ENCODE measurements around the gene ENTPD2. TPM values are rescaled to one million over a fixed set of nuclear protein-coding genes. Genes with fewer than 3 reads are reported as not detected.
A peak's percentile ranks its signal among the peaks of the same experiment; 100 is the strongest.

The ENTPD2 gene
- total RNA-seq, 6 donors from 2014 or later, result 0.34 to 0.98 (median 0.55) TPM; not detected in 2

GRCh38 chr9:137021979-137022661 is 31.7 kb downstream of the ENTPD2 start:
- Histone ChIP-seq H3K27ac (no peak overlapping the region), H3K4me3 (no peak overlapping the region), H3K27me3 (no peaks in the 10 kb centered on the region), H3K36me3 (peaks cover 0 to 18% (median 8%) of the 10 kb centered on the region in 4 donors), H3K4me1 (peaks cover under 1 to 12% (median 5%) of the 10 kb centered on the region in 4 donors), H3K9me3 (no peaks in the 10 kb centered on the region)
- peak; percentile 12 to 58 for ATAC-seq (ENCODE audit: low FRiP score in 2 of 2)
- peak; percentile 42 to 84 for DNase-seq
- no peak for TF ChIP-seq POLR2AphosphoS5 (IDR thresholded peaks at IDR 0.05)
- no peak for TF ChIP-seq CTCF (IDR thresholded peaks at IDR 0.05)
- no peak for TF ChIP-seq POLR2A (IDR thresholded peaks at IDR 0.05)
- no peak for TF ChIP-seq EP300 (IDR thresholded peaks at IDR 0.05)
- WGBS, 2 donors, result 77% methylated on average over 18 to 20 of the region's 30 CpGs

GRCh38 chr9:137021568-137021978 is 32.3 kb downstream of the ENTPD2 start:
- H3K4me3 ChIP-seq, result no peak overlapping the region
- peaks cover 0 to 7% (median 0%) of the 10 kb centered on the region in 4 donors for H3K4me1 ChIP-seq
- no peaks in the 10 kb centered on the region for H3K9me3 ChIP-seq
- ATAC-seq (ENCODE audit: low FRiP score in 2 of 2) (no peak), DNase-seq (no peak)
- 95 to 100% methylated on average over 1 to 6 of the region's 6 CpGs for WGBS, 2 donors
- H3K27me3 ChIP-seq, result no peaks in the 10 kb centered on the region
- no peak for TF ChIP-seq POLR2A (IDR thresholded peaks at IDR 0.05)
- no peak overlapping the region for H3K27ac ChIP-seq
- H3K36me3 ChIP-seq, result peaks cover 0 to 23% (median 13%) of the 10 kb centered on the region in 4 donors

- Histone ChIP-seq H3K9me3 (no peaks in the 10 kb centered on the region), H3K4me3 (no peak overlapping the region), H3K27me3 (no peaks in the 10 kb centered on the region), H3K36me3 (peaks cover 0 to 29% (median 17%) of the 10 kb centered on the region in 4 donors), H3K27ac (no peak overlapping the region), H3K4me1 (peaks cover 0 to under 1% (median 0%) of the 10 kb centered on the region in 4 donors)
- TF ChIP-seq EP300 (IDR thresholded peaks at IDR 0.05) (no peak), CTCF (IDR thresholded peaks at IDR 0.05) (no peak), POLR2AphosphoS5 (IDR thresholded peaks at IDR 0.05) (no peak), POLR2A (IDR thresholded peaks at IDR 0.05) (no peak)
- peak in 1 of 2 donors; percentile 81 for DNase-seq
- no peak for ATAC-seq (ENCODE audit: low FRiP score in 2 of 2)
- WGBS, 2 donors, result 94 to 96% methylated on average over 8 to 21 of the region's 32 CpGs
These were observed 32.9 kb downstream of the ENTPD2 start for GRCh38 chr9:137020771-137021567.

GRCh38 chr9:137019891-137020683 is 33.8 kb downstream of the ENTPD2 start:
- ATAC-seq (ENCODE audit: low FRiP score in 2 of 2), result no peak
- Histone ChIP-seq H3K27ac (no peak overlapping the region), H3K36me3 (peaks cover 0 to 37% (median 24%) of the 10 kb centered on the region in 4 donors), H3K4me3 (no peak overlapping the region), H3K4me1 (no peaks in the 10 kb centered on the region), H3K27me3 (no peaks in the 10 kb centered on the region), H3K9me3 (no peaks in the 10 kb centered on the region)
- DNase-seq, result peak in 1 of 2 donors; percentile 67
- WGBS, 2 donors, result 94 to 95% methylated on average over 23 to 34 of the region's 34 CpGs
- no peak for TF ChIP-seq POLR2A (IDR thresholded peaks at IDR 0.05)
- TF ChIP-seq EP300 (IDR thresholded peaks at IDR 0.05), result no peak
- no peak for TF ChIP-seq CTCF (IDR thresholded peaks at IDR 0.05)
- no peak for TF ChIP-seq POLR2AphosphoS5 (IDR thresholded peaks at IDR 0.05)

All from upper lobe of left lung (tissue), 6 donors.